GM23248 (cell line): ENCODE data around the gene SPCS1.

Source experiments
- EZH2 ChIP-seq: fragments of 200-600 bp; sonication (generic); IDR thresholded peaks from 2 replicates; pipeline ENCODE4 v1.6.1; 2018; ENCODE audit warnings: antibody characterized with exemption, mild to moderate bottlenecking; ENCODE audit not compliant: insufficient read depth, poor library complexity, severe bottlenecking
- EZH2phosphoT487 ChIP-seq: fragments of 200-600 bp; sonication (generic); IDR thresholded peaks from 2 replicates; pipeline ENCODE4 v1.6.1; 2018; ENCODE audit warnings: antibody characterized with exemption, moderate library complexity, mild to moderate bottlenecking, low read depth; ENCODE audit not compliant: insufficient read depth

GRCh38 chr3:52719618-52720017, 13.7 kb downstream of the SPCS1 start:
- TF ChIP-seq EZH2 (no peak), EZH2phosphoT487 (no peak)
